Liver (tissue), 9 donors: ENCODE measurements around the gene F7. TPM values are rescaled to one million over a fixed set of nuclear protein-coding genes. Genes with fewer than 3 reads are reported as not detected.

ENCODE experiments used
- DNase-seq: peaks from one replicate; pipeline ENCODE4 v3.0.0-alpha.2; 2017; ENCODE audit warnings: low spot score
- H3K27ac ChIP-seq, 2 donors: one replicate each; pipeline ENCODE4 v1.7.0; 2013; ENCODE audit warnings: inconsistent platforms in 2 of 2, low read length in 2 of 2, control low read depth in 1 of 2, low read depth in 1 of 2, mild to moderate bottlenecking in 1 of 2
- H3K27me3 ChIP-seq, 4 donors: one replicate each; pipeline versions ENCODE4 v1.6.1 to v1.7.0; 2013; ENCODE audit warnings: low read length in 3 of 4, inconsistent platforms in 1 of 4, mild to moderate bottlenecking in 1 of 4, moderate library complexity in 1 of 4; ENCODE audit not compliant: control insufficient read depth in 4 of 4, insufficient read depth in 4 of 4
- H3K36me3 ChIP-seq, 4 donors: one replicate each; pipeline versions ENCODE4 v1.6.1 to v1.7.0; 2013; ENCODE audit warnings: low read length in 3 of 4, mild to moderate bottlenecking in 3 of 4, low read depth in 1 of 4, moderate library complexity in 1 of 4; ENCODE audit not compliant: control insufficient read depth in 4 of 4, insufficient read depth in 3 of 4
- H3K4me1 ChIP-seq, 4 donors: one replicate each; pipeline versions ENCODE4 v1.6.1 to v1.7.0; 2013; ENCODE audit warnings: low read length in 3 of 4, mild to moderate bottlenecking in 3 of 4, moderate library complexity in 1 of 4; ENCODE audit not compliant: control insufficient read depth in 4 of 4, insufficient read depth in 4 of 4
- H3K4me3 ChIP-seq, 3 donors: one replicate each; pipeline versions ENCODE4 v1.6.1 to v1.7.0; 2013; ENCODE audit warnings: low read length in 3 of 3, control low read depth in 1 of 3, low read depth in 1 of 3, mild to moderate bottlenecking in 1 of 3
- H3K9ac ChIP-seq, 2 donors: one replicate each; pipeline ENCODE4 v1.7.0; 2013; ENCODE audit warnings: low read length in 2 of 2, mild to moderate bottlenecking in 2 of 2, moderate library complexity in 2 of 2, control low read depth in 1 of 2, low read depth in 1 of 2
- H3K9me3 ChIP-seq, 4 donors: one replicate each; pipeline versions ENCODE4 v1.6.1 to v1.7.0; 2013; ENCODE audit warnings: low read length in 3 of 4; ENCODE audit not compliant: control insufficient read depth in 4 of 4
- EGR1 ChIP-seq, 2 donors: IDR thresholded peaks; 2 replicates each; pipeline ENCODE4 v1.6.1; 2016 to 2018; ENCODE audit warnings: antibody characterized with exemption in 2 of 2, low read depth in 2 of 2
- FOXA1 ChIP-seq: IDR thresholded peaks from 2 replicates; pipeline ENCODE4 v1.6.1; 2016; ENCODE audit warnings: antibody characterized with exemption
- FOXA2 ChIP-seq: IDR thresholded peaks from 2 replicates; pipeline ENCODE4 v1.6.1; 2016; ENCODE audit warnings: antibody characterized with exemption
- GABPA ChIP-seq, 2 donors: IDR thresholded peaks in 1 of 2; conservative IDR thresholded peaks in 1 of 2; 2 replicates each; pipeline ENCODE4 v1.6.1; 2016; ENCODE audit warnings: antibody characterized with exemption in 2 of 2, mild to moderate bottlenecking in 1 of 2, moderate library complexity in 1 of 2
- HNF4A ChIP-seq, 2 donors: conservative IDR thresholded peaks; 2 replicates each; pipeline ENCODE4 v1.6.1; 2016; ENCODE audit warnings: antibody characterized with exemption in 2 of 2, mild to moderate bottlenecking in 2 of 2
- HNF4G ChIP-seq: IDR thresholded peaks from 2 replicates; pipeline ENCODE4 v1.6.1; 2016; ENCODE audit warnings: antibody characterized with exemption
- JUND ChIP-seq, 2 donors: IDR thresholded peaks; 2 replicates each; pipeline ENCODE4 v1.6.1; 2016; ENCODE audit warnings: antibody characterized with exemption in 2 of 2
- NR2F2 ChIP-seq: IDR thresholded peaks from 2 replicates; pipeline ENCODE4 v1.6.1; 2016; ENCODE audit warnings: antibody characterized with exemption
- RAD21 ChIP-seq, 2 donors: IDR thresholded peaks; 2 replicates each; pipeline ENCODE4 v1.6.1; 2016; ENCODE audit warnings: antibody characterized with exemption in 2 of 2, mild to moderate bottlenecking in 2 of 2
- RXRA ChIP-seq, 2 donors: IDR thresholded peaks; 2 replicates each; pipeline ENCODE4 v1.6.1; 2017 to 2018; ENCODE audit warnings: antibody characterized with exemption in 2 of 2, mild to moderate bottlenecking in 1 of 2
- YY1 ChIP-seq: IDR thresholded peaks from 2 replicates; pipeline ENCODE4 v1.6.1; 2016; ENCODE audit warnings: antibody characterized with exemption, mild to moderate bottlenecking
- WGBS: extraction: QIAGEN DNeasy Blood & Tissue Kit; methylation state at CpG from one replicate; pipeline ENCODE4 v1.1.7; 2013; 5-methylcytosine and 5-hydroxymethylcytosine counted together
- polyA plus RNA-seq, 2 donors: library from polyadenylated mRNA; stranded (reverse) in 1 of 2; unstranded in 1 of 2; fragments of 200-250 nt in 1 of 2; fragments of >200 nt in 1 of 2; fragmentation: Nextera tagmentation in 1 of 2; extraction: Ambion mirVana in 1 of 2; gene quantifications; one replicate each; pipeline versions ENCODE4 v1.2.1 to v1.2.3, GENCODE V29; 2013 to 2015
- total RNA-seq, 2 donors: library from RNA; depleted of rRNA; stranded (reverse); fragments of >200 nt; gene quantifications; one replicate each; pipeline ENCODE4 v1.2.3, GENCODE V29; 2014
- TF ChIP-seq, protein P1 (sequence below): IDR thresholded peaks from 2 replicates; pipeline ENCODE4 v1.6.1; 2016; ENCODE audit warnings: antibody characterized with exemption
- TF ChIP-seq, protein P2 (sequence below): IDR thresholded peaks from 2 replicates; pipeline ENCODE4 v1.6.1; 2016; ENCODE audit warnings: antibody characterized with exemption
- TF ChIP-seq, protein P3 (sequence below): fragments of 150-350 bp; IDR thresholded peaks from 2 replicates; pipeline ENCODE4 v1.5.1; 2017; ENCODE audit warnings: improper control_type of control experiment, low read depth, low read length; ENCODE audit not compliant: missing input control
- TF ChIP-seq, protein P4 (sequence below): IDR thresholded peaks from 2 replicates; pipeline ENCODE4 v1.6.1; 2016; ENCODE audit warnings: antibody characterized with exemption, mild to moderate bottlenecking
- TF ChIP-seq, protein P5 (sequence below): IDR thresholded peaks from 2 replicates; pipeline ENCODE4 v1.6.1; 2016; ENCODE audit warnings: antibody characterized with exemption
- donor health status: healthy.
- donor health status: healthy.
- donor health status: healthy.
- donor health status: healthy.
- donor health status: healthy.

Gene F7
- total and polyA plus RNA-seq, 4 donors = 46.6 to 92.6 (median 66.2) TPM

DNA sequence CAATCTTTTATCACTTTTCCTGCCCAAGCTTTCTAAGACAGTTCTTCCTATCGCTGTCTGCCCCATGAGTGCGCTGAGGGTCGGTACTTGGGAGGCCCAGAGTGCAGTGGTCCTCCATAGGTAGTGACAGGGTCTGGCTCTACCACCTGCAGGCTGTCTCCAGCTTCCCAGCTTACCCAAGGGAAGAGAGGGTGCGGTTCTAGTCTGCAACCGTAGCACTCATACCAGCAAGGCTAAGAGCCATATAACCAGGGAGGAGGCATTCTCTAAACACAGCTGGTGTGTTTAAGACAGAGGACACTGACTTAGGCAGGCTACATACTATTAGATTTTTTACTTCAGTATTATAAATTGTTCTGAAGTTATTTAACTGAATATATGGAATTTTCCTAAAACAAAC lies 61.1 kb downstream of the F7 start:
- H3K27ac ChIP-seq = no peak overlapping the region
- peaks cover 0 to 6% (median 3%) of the 10 kb centered on the region in 4 donors for H3K4me1 ChIP-seq
- WGBS = 85% methylated on average over 5 of the region's 5 CpGs
- peaks cover 0 to 27% (median 10%) of the 10 kb centered on the region in 4 donors for H3K36me3 ChIP-seq
- H3K9me3 ChIP-seq = no peaks in the 10 kb centered on the region
- TF ChIP-seq YY1 (no peak), HNF4A (conservative IDR thresholded peaks at IDR 0.05) (no peak), EGR1 (IDR thresholded peaks at IDR 0.05; ENCODE audit: low read depth in 2 of 2) (no peak), FOXA1 (no peak), NR2F2 (no peak), JUND (IDR thresholded peaks at IDR 0.05) (no peak), FOXA2 (no peak)
- TF ChIP-seq, protein P1, sequence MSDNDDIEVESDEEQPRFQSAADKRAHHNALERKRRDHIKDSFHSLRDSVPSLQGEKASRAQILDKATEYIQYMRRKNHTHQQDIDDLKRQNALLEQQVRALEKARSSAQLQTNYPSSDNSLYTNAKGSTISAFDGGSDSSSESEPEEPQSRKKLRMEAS = no peak
- TF ChIP-seq, protein P2, sequence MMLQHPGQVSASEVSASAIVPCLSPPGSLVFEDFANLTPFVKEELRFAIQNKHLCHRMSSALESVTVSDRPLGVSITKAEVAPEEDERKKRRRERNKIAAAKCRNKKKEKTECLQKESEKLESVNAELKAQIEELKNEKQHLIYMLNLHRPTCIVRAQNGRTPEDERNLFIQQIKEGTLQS = no peak
- no peak for DNase-seq
- no peak overlapping the region for H3K9ac ChIP-seq
- no peak overlapping the region for H3K4me3 ChIP-seq
- H3K27me3 ChIP-seq = no peaks in the 10 kb centered on the region

DNA sequence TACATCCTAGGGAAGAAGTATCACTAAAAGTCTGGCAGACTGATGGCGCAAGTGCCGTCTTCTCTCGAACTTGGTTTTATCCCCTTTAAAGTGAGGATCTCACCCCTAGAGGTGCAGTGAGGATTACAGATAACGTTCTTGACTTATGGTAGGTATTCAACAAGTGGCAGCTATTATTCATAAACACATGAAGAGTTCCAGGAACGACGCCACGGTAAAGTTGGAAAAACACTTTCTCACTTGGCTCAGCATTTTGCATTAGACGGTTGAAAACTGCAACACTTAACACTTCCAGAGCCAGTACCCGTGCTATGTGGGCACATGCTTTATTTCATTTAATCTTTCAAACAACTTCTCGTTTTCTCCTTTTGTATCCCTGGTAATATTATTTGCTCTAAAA lies 61.6 kb downstream of the F7 start:
- no peak overlapping the region for H3K4me3 ChIP-seq
- no peaks in the 10 kb centered on the region for H3K27me3 ChIP-seq
- WGBS = 83% methylated on average over 10 of the region's 10 CpGs
- no peak for DNase-seq
- H3K9ac ChIP-seq = no peak overlapping the region
- no peak overlapping the region for H3K27ac ChIP-seq
- TF ChIP-seq, protein P3, sequence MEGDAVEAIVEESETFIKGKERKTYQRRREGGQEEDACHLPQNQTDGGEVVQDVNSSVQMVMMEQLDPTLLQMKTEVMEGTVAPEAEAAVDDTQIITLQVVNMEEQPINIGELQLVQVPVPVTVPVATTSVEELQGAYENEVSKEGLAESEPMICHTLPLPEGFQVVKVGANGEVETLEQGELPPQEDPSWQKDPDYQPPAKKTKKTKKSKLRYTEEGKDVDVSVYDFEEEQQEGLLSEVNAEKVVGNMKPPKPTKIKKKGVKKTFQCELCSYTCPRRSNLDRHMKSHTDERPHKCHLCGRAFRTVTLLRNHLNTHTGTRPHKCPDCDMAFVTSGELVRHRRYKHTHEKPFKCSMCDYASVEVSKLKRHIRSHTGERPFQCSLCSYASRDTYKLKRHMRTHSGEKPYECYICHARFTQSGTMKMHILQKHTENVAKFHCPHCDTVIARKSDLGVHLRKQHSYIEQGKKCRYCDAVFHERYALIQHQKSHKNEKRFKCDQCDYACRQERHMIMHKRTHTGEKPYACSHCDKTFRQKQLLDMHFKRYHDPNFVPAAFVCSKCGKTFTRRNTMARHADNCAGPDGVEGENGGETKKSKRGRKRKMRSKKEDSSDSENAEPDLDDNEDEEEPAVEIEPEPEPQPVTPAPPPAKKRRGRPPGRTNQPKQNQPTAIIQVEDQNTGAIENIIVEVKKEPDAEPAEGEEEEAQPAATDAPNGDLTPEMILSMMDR = no peak
- TF ChIP-seq YY1 (no peak), HNF4A (conservative IDR thresholded peaks at IDR 0.05) (no peak)
- H3K9me3 ChIP-seq = no peaks in the 10 kb centered on the region
- peaks cover 0 to 31% (median 14%) of the 10 kb centered on the region in 4 donors for H3K36me3 ChIP-seq
- H3K4me1 ChIP-seq = peaks cover 0 to 6% (median 3%) of the 10 kb centered on the region in 4 donors

DNA sequence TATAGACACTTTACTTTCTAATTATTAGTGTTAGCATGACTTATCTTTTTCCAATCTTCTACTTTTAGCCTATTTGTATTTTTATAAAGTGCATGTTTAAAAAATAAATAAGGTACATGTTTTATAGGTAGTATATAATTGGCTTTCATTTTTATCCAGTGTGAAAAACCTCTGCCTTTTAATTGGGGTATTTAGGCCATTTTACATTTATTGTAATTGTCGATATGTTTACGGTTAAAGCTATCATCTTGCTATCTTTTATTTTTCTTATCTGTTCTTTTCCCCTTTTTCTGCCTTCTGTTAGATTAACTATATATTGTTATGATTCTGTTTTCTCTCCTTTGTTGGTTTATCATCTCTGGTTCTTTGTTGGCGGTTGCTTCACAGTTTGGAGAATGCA lies 62.0 kb downstream of the F7 start:
- WGBS = 97% methylated on average over 3 of the region's 3 CpGs
- TF ChIP-seq, protein P4, sequence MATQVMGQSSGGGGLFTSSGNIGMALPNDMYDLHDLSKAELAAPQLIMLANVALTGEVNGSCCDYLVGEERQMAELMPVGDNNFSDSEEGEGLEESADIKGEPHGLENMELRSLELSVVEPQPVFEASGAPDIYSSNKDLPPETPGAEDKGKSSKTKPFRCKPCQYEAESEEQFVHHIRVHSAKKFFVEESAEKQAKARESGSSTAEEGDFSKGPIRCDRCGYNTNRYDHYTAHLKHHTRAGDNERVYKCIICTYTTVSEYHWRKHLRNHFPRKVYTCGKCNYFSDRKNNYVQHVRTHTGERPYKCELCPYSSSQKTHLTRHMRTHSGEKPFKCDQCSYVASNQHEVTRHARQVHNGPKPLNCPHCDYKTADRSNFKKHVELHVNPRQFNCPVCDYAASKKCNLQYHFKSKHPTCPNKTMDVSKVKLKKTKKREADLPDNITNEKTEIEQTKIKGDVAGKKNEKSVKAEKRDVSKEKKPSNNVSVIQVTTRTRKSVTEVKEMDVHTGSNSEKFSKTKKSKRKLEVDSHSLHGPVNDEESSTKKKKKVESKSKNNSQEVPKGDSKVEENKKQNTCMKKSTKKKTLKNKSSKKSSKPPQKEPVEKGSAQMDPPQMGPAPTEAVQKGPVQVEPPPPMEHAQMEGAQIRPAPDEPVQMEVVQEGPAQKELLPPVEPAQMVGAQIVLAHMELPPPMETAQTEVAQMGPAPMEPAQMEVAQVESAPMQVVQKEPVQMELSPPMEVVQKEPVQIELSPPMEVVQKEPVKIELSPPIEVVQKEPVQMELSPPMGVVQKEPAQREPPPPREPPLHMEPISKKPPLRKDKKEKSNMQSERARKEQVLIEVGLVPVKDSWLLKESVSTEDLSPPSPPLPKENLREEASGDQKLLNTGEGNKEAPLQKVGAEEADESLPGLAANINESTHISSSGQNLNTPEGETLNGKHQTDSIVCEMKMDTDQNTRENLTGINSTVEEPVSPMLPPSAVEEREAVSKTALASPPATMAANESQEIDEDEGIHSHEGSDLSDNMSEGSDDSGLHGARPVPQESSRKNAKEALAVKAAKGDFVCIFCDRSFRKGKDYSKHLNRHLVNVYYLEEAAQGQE = no peak
- TF ChIP-seq HNF4A (conservative IDR thresholded peaks at IDR 0.05) (no peak), RAD21 (IDR thresholded peaks at IDR 0.05) (no peak), RXRA (IDR thresholded peaks at IDR 0.05) (no peak), NR2F2 (no peak), YY1 (no peak), EGR1 (IDR thresholded peaks at IDR 0.05; ENCODE audit: low read depth in 2 of 2) (no peak), GABPA (IDR thresholded peaks at IDR 0.05 in 1 of 2, conservative IDR thresholded peaks at IDR 0.05 in 1 of 2) (no peak), FOXA2 (no peak), HNF4G (no peak)
- TF ChIP-seq, protein P3 = no peak
- TF ChIP-seq, protein P5, sequence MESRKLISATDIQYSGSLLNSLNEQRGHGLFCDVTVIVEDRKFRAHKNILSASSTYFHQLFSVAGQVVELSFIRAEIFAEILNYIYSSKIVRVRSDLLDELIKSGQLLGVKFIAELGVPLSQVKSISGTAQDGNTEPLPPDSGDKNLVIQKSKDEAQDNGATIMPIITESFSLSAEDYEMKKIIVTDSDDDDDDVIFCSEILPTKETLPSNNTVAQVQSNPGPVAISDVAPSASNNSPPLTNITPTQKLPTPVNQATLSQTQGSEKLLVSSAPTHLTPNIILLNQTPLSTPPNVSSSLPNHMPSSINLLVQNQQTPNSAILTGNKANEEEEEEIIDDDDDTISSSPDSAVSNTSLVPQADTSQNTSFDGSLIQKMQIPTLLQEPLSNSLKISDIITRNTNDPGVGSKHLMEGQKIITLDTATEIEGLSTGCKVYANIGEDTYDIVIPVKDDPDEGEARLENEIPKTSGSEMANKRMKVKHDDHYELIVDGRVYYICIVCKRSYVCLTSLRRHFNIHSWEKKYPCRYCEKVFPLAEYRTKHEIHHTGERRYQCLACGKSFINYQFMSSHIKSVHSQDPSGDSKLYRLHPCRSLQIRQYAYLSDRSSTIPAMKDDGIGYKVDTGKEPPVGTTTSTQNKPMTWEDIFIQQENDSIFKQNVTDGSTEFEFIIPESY = no peak
- Histone ChIP-seq H3K27me3 (no peaks in the 10 kb centered on the region), H3K4me3 (no peak overlapping the region), H3K9ac (no peak overlapping the region), H3K36me3 (peaks cover 3 to 36% (median 16%) of the 10 kb centered on the region in 4 donors), H3K4me1 (peaks cover 0 to 6% (median 3%) of the 10 kb centered on the region in 4 donors), H3K9me3 (no peaks in the 10 kb centered on the region), H3K27ac (no peak overlapping the region)
- no peak for DNase-seq
